Measurements from ENCODE around the gene ARF1. TPM values are rescaled to one million over a fixed set of nuclear protein-coding genes. Genes with fewer than 3 reads are reported as not detected.

ARF1 gene
- polyA plus RNA-seq, 3 donors: 580 to 789 (median 603) TPM

DNA sequence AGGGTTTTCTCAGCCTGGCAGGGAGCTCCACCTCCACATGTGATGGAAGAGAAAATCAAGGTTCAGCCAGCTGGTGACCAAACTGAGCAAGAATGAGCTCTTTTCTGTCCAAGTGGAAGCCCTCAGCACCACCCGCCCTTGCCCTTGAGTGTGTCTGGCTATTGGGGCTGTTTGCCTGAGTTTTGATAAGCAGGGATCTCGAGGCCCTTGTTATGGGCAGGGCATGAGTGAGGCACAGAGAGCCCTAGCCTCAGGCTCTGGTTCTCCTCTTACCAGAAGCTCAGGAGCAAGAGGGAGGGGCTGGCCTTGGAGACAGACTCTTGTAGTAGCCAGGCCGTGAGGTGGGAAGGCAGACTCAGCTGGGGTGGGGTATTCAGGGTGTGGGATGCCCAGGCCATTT is 37.5 kb upstream of the ARF1 start:
- H3K36me3 ChIP-seq (replicated peaks in 1 of 2; ENCODE audit: control insufficient read depth in 1 of 2, insufficient read depth in 2 of 2, low read length in 2 of 2): no peaks in the 10 kb centered on the region
- no peak overlapping the region for H3K27ac ChIP-seq (ENCODE audit: low read depth in 1 of 2, low read length in 2 of 2)
- no peak overlapping the region for H2AFZ ChIP-seq (ENCODE audit: insufficient read depth, low read depth, low read length, poor library complexity, severe bottlenecking)
- H3K9me3 ChIP-seq (replicated peaks in 1 of 2; ENCODE audit: control insufficient read depth in 1 of 2, insufficient read depth in 1 of 2, low read length in 2 of 2): no peaks in the 10 kb centered on the region
- peaks cover 0 to 6% (median 1%) of the 10 kb centered on the region in 7 donors for H3K9me3 Mint-ChIP-seq
- no peak overlapping the region for H3K4me3 Mint-ChIP-seq
- H3K27me3 Mint-ChIP-seq (ENCODE audit: low read depth in 3 of 3): peaks cover 5 to 17% (median 9%) of the 10 kb centered on the region in 3 donors
- H3K4me3 ChIP-seq (replicated peaks in 1 of 3; ENCODE audit: low read depth in 2 of 3, low read length in 3 of 3): no peak overlapping the region
- H3K79me2 ChIP-seq (ENCODE audit: insufficient read depth, low read length): no peaks in the 10 kb centered on the region
- H3K4me1 ChIP-seq (ENCODE audit: control insufficient read depth in 1 of 2, insufficient read depth in 2 of 2, low read length in 2 of 2): no peaks in the 10 kb centered on the region
- TF ChIP-seq, protein P1, sequence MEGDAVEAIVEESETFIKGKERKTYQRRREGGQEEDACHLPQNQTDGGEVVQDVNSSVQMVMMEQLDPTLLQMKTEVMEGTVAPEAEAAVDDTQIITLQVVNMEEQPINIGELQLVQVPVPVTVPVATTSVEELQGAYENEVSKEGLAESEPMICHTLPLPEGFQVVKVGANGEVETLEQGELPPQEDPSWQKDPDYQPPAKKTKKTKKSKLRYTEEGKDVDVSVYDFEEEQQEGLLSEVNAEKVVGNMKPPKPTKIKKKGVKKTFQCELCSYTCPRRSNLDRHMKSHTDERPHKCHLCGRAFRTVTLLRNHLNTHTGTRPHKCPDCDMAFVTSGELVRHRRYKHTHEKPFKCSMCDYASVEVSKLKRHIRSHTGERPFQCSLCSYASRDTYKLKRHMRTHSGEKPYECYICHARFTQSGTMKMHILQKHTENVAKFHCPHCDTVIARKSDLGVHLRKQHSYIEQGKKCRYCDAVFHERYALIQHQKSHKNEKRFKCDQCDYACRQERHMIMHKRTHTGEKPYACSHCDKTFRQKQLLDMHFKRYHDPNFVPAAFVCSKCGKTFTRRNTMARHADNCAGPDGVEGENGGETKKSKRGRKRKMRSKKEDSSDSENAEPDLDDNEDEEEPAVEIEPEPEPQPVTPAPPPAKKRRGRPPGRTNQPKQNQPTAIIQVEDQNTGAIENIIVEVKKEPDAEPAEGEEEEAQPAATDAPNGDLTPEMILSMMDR (IDR thresholded peaks at IDR 0.05): no peak
- WGBS (ENCODE audit: insufficient coverage): 95% methylated on average over 3 of the region's 3 CpGs
- H3K9ac ChIP-seq (ENCODE audit: insufficient read depth, low read length, poor library complexity, severe bottlenecking): no peak overlapping the region
- peaks cover 0 to 3% of the 10 kb centered on the region in 2 donors for H3K27me3 ChIP-seq (ENCODE audit: control insufficient read depth in 2 of 2, insufficient read depth in 2 of 2, low read length in 2 of 2)
- H3K36me3 Mint-ChIP-seq: no peaks in the 10 kb centered on the region
- intact Hi-C loops (cut with micrococcal nuclease): no loop called here
- H4K20me1 ChIP-seq (ENCODE audit: insufficient read depth, low read length): no peaks in the 10 kb centered on the region
- no peak for DNase-seq
- no peak overlapping the region for H3K27ac Mint-ChIP-seq
- peaks cover 2% of the 10 kb centered on the region for H3K4me1 Mint-ChIP-seq
- H3K4me2 ChIP-seq (replicated peaks; ENCODE audit: extremely low read depth, low read length, poor library complexity, severe bottlenecking): no peak overlapping the region

- Histone ChIP-seq H2AFZ (ENCODE audit: insufficient read depth, low read depth, low read length, poor library complexity, severe bottlenecking) (no peak overlapping the region), H3K27me3 (ENCODE audit: control insufficient read depth in 2 of 2, insufficient read depth in 2 of 2, low read length in 2 of 2) (peaks cover 0 to 2% of the 10 kb centered on the region in 2 donors), H4K20me1 (ENCODE audit: insufficient read depth, low read length) (no peaks in the 10 kb centered on the region), H3K4me2 (replicated peaks; ENCODE audit: extremely low read depth, low read length, poor library complexity, severe bottlenecking) (no peak overlapping the region), H3K4me3 (replicated peaks in 1 of 3; ENCODE audit: low read depth in 2 of 3, low read length in 3 of 3) (no peak overlapping the region), H3K27ac (ENCODE audit: low read depth in 1 of 2, low read length in 2 of 2) (no peak overlapping the region), H3K4me1 (ENCODE audit: control insufficient read depth in 1 of 2, insufficient read depth in 2 of 2, low read length in 2 of 2) (no peaks in the 10 kb centered on the region), H3K9ac (ENCODE audit: insufficient read depth, low read length, poor library complexity, severe bottlenecking) (no peak overlapping the region), H3K36me3 (replicated peaks in 1 of 2; ENCODE audit: control insufficient read depth in 1 of 2, insufficient read depth in 2 of 2, low read length in 2 of 2) (no peaks in the 10 kb centered on the region), H3K79me2 (ENCODE audit: insufficient read depth, low read length) (no peaks in the 10 kb centered on the region), H3K9me3 (replicated peaks in 1 of 2; ENCODE audit: control insufficient read depth in 1 of 2, insufficient read depth in 1 of 2, low read length in 2 of 2) (no peaks in the 10 kb centered on the region)
- Mint-ChIP-seq H3K4me3 (no peak overlapping the region), H3K4me1 (peaks cover 2% of the 10 kb centered on the region), H3K36me3 (no peaks in the 10 kb centered on the region), H3K27me3 (ENCODE audit: low read depth in 3 of 3) (peaks cover 2 to 13% (median 8%) of the 10 kb centered on the region in 3 donors), H3K27ac (no peak overlapping the region), H3K9me3 (peaks cover 0 to 6% (median 3%) of the 10 kb centered on the region in 7 donors)
- DNase-seq: no peak
- TF ChIP-seq, protein P1 (IDR thresholded peaks at IDR 0.05): no peak
- intact Hi-C loops (cut with micrococcal nuclease): no loop called here
- 70% methylated on average over 6 of the region's 7 CpGs for WGBS (ENCODE audit: insufficient coverage)
Measured at GRCh38 chr1:228045405-228045804, 37.1 kb upstream of the ARF1 start.

Data from CD14-positive monocyte (primary cell).